ENCODE measurements around the gene DLG2.
A peak's percentile ranks its signal among the peaks of the same experiment; 100 is the strongest.
"Not testable (repeated sequence)": the region's sequence is repeated elsewhere in the genome, so short reads cannot be mapped to it uniquely, and the experiment has no call there.

The DLG2 gene

DNA sequence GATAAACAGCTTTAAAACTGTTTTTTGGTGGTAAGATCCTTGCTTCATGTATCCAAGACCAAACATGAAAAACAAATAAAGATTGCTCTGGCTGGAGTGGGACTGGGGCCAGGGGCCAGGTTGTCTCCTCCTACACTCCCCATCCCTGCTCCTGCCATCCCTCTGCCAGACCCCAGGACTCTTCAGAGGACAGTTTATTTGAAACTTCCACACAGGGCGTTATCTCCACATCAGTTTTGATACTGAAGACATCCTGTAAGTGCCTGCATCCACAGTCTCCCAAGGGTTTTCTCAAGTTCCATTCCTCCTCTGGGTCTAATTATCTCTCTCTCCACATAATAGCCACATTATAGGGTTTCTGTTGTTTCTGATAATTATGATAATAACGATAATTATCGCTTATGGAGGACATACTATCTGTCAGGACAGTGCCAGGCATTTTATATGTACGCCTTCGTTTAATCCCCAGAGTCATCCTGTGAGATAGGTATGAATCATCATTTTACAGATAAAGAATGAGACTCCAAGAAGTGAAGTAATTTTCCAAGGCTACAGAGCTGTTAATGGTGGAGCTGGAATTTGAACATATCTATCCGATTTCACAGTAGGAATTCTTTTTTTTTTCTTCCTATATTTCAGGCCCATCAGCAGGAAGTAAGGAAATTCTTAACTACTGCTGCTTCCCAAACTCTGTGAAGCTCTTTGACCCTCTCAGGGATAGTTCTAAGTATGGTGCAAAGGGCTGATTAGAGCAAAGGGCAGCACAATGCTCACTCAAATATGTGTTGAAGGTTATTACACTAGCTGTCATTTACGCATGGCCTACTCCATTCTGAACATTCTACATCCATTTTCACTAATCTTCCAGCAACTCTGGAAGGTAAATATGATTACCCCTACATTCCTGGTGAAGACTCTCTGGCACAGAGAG, 1852.9 kb downstream of the DLG2 start:
- no peak for DNase-seq (ENCODE audit: low read depth)

DNA sequence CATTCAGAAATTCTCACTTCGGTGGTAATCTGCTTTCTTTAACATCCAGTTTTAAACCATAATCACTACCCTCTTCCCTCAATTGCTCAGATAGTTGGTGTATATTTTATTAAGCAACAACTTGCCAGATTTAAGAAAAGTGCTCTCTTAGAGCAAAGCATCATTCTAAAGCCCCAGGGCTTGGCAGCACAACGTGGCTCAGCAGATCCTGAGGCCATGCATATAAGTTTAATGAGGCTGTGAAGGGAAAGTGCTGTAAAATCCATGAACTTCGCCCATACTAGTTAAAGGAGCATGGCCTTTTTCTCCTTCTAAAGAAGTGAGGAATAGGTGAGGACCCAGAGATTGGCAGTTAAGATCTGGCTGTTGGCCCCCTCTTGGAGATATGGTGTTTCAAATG, 1858.7 kb downstream of the DLG2 start:
- no peak for DNase-seq (ENCODE audit: low read depth)

DNA sequence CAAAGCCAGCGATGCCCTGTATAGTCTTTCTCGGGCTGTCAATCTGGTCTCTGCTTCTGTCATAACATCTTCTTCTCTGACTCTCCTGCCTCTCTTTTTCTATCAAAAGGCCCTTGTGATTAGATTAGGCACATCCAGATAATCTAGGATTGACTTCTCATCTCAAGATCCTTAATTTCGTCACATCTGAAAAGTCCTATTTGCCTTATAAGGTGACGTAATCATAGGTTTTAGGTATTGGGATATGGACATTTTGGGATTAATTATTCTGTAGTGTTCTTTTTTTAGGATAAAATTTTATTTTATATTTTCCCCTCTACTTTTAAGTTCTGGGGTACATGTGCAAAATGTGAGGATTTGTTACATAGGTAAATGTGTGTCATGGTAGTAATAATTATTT, 1860.2 kb downstream of the DLG2 start:
- no peak for DNase-seq (ENCODE audit: low read depth)

DNA sequence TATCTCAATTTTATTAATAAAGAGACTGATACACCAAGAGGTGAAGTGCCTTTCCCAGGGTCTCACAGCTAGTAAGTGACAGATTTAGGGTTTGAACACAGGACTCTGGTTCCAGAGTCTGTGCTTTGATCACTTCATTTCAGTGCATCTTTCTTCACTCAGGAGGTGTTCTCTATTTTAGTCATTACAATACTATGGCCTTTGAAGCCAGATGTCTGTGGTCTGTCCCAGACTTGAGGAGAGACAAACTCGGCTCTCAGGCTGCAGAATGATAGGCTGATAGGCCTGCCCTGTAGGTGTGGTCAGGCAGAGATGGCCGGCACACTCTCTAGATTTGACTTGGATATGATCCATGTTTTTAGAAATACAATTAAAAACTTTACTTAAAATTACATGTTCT, 1862.5 kb downstream of the DLG2 start:
- DNase-seq (ENCODE audit: low read depth): no peak

DNA sequence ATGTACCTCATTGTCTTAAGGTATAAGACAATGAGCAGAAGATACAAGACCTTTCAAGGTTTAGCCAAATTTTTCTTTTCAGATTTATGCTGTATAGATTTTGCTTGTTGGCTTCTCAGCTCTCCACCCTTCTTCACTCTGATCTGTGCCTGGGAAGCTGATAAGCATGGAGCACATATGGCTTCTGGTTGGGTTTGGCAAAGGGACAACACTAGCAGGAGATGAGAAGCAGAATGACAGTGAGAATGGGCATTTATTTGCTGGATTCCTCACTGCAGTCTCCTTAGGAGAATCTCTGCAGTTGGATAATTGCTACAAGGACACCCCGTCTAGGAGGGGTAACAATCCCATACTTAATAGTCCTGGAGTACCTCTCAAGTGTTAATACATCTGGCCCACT, 1866.2 kb downstream of the DLG2 start:
- DNase-seq (ENCODE audit: low read depth): no peak

DNA sequence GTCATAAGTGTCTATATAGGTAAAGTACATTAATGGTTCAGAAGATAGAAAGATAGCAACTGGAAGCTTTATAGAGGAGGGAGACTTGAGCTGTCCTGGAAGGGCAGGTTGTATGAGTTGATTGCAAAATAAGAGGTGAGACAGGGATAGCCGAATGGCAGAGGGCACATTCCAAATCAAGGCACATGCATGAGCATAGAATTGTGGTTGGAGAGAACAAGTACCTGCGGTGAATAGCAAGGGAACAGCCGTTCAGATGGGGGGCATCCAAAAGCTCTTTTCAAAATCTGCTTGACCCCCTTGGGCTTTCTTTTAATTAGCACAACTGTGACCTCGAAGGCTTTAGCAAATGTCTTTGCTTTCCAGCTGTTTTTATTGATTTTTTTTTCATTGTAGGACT, 1868.0 kb downstream of the DLG2 start:
- no peak for DNase-seq (ENCODE audit: low read depth)

DNA sequence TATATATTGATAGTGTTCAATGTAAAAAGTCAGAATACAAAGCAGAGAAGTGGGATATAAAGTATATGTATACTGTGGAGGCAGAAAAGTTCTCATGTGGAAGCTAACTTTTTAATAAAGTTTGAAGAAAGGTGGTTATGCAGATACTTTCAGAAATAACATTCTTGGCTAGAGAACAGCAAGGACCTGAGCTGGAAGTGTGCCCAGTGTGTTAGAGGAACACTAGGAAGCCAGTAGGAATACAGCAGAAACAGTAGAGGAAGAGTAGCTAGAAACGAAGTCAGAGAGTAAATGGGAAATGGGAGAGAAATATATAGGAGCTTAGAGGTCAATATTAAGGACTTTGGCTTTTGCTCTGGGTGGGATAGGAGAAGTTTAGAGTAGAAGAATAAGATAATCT, 1876.1 kb downstream of the DLG2 start:
- DNase-seq (ENCODE audit: low read depth): no peak

DNA sequence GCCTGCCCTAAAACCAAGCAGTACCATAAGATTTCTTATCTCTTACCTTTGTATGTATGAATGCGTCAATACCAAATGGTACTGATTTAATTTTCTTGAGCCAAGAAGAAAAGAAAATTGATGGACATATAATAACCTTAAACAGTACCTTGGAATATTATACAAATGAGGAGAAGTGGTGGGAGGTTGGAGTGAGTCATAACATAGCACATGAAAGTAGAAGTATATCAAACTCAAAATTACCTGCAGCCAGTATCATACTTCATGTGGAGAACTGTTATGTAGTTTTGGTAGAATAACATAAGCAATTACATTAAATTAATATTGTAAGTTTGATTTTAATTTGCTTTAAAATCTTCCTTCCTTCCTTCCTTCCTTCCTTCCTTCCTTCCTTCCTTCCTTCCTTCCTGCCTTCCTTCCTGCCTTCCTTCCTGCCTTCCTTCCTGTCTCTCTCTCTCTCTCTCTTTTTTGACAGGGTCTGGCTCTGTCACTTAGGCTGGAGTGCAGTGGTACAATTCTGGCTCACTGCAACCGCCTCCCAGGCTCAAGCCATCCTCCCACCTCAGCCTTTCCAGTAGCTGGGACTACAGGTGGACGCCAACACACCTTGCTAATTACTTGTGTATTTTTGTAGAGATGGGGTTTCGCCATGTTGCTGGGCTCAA, 1880.1 kb downstream of the DLG2 start:
- no peak for DNase-seq (ENCODE audit: low read depth)

DNA sequence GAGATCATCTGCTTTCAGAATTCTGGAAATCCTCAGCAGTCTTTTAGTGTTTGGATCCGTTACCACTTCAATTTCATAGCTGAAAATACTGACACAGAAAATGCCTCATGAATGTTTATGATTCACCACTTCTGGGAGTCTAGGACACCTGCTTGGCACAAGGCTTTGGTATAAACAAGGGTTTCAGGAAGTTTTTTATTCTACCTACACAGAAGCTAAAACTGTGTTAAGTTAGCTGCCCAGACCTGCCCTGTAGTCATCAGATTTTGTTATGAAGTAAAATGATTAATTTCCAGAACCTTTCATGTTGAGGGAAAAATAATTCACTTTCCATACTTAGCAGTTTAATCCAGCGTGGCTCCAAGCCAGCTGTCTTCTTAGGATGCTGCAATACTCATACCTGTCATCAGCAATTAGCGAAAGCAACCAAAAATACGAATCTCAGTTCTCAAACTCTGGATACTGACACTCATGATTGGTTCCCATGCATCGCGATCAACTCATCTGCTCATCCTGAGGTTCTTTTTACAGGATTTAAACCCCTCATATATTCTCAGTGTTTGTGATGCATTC, 1882.4 kb downstream of the DLG2 start:
- no peak for DNase-seq (ENCODE audit: low read depth)

DNA sequence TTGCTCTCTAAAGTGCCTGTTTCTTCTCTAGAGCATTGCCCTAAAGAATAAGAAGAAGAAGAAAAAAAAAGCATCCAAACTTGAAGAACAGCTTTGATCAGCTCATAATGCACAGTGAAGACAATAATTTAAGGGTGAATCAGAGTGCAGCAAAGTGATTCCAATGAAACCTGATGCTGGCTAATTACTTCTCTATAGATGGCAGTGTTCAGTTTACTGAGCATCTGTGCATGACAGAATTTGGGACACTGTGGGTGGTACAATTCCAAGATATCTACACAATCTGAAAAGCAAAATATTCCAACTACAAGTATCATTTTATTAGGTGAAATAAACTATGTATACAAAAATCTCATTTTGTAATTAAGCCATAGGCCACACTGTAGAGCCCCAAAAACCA, 1890.5 kb downstream of the DLG2 start:
- DNase-seq (ENCODE audit: low read depth): no peak

DNA sequence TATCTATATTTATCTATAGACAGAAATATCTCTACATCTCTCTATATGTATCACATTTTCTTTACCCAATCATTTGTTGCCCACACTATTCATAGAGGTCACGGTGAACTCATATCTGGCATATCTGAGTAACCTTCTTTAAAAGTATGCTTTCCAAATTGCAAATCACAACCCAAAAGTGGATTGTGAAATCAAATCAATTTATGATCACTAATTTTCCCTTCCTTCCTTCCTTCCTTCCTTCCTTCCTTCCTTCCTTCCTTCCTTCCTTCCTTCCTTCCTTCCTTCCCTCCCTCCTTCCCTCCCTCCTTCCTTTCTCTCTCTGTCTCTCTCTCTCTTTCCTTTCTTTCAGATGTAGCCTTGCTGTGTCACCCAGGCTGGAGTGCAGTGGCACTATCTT, 1893.0 kb downstream of the DLG2 start:
- DNase-seq (ENCODE audit: low read depth): no peak

DNA sequence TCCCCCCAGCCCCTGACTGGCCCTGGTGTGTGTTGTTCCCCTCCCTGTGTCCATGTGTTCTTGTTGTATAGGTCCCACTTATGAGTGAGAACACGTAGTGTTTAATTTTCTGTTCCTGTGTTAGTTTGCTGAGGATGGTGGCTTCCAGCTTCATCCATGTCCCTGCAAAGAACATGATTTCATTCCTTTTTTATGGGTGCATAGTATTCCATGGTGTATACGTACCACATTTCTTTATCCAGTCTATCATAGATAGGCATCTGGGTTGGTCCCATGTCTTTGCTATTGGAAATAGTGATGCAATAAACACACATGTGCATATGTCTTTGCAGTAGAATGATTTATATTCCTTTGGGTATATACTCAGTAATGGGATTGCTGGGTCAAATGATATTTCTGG, 1895.9 kb downstream of the DLG2 start:
- not testable (repeated sequence) for DNase-seq (ENCODE audit: low read depth)

DNA sequence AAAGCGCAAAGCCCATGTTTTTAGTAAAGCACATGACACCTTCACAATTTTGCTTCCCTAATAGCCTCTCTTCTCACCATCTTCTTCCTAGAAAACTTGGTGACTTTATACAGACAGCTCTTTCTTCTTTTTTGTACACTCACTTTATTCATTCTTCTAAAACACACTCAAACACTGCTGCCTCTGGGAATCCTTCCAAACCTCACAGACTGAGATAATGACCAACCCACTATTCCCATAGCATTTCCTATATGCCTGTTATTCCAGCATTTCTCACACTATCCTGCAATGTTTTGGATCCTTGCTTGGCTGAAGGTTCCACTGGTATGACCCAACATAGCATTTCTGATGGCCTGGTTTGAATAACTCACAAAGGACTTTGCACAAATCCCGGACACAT, 1898.9 kb downstream of the DLG2 start:
- DNase-seq (ENCODE audit: low read depth): no peak

DNA sequence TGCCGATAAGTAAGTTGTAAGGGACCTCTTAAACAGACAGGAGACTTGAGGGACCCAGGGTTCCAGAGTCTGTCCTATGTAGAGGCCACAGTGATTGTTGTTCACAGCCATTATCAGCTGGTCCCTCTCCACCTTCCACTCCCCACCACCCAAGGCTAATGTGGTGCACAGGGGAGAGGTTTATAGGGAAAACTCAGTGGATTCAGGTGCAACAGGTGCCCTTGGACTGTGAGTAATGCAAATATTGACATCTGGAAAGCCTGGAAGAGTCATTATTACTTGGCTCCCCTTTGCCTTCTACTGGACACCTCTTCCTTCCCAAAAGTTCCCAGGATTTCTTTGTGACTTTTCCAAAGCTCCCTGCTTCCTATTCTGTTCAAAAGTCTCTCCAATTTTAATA, 1899.9 kb downstream of the DLG2 start:
- DNase-seq (ENCODE audit: low read depth): no peak

DNA sequence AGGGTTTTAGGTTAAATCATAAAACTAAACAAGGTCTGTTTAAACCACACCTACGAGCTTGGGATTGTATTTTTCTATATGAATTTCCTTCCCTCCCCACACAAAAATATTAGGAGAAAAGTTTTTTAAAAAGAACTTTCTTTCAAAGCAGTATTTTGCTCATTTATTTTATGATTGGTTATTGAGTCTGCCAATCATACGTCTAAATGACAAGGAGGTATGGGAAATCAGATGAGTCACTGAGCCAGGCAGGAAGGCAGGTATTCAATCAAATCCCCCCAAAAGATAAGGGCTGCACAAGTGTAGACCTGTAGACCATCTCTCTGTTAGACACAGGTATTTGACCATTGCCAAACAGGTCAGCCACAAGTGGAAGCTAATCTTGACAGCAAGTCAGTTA, 1900.8 kb downstream of the DLG2 start:
- DNase-seq (ENCODE audit: low read depth): no peak

DNA sequence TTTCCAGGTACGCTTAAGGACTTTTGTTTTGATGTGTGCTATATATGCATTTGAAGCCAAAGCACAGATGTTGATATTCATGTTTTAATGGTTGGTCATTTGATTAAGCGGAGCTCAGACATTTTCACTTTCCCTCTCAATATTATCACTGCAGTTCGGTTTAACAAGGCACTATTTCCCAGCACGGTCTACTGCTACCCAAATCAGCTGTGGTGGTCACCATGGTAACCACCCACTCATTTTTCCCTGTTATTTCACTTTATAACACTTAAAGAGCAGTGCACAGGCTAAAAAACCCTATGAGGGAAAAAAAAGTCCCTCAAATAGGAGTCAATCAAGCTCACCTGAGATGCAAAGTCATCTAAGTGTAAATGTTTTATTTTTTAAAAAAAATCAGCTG, 1901.4 kb downstream of the DLG2 start:
- no peak for DNase-seq (ENCODE audit: low read depth)

DNA sequence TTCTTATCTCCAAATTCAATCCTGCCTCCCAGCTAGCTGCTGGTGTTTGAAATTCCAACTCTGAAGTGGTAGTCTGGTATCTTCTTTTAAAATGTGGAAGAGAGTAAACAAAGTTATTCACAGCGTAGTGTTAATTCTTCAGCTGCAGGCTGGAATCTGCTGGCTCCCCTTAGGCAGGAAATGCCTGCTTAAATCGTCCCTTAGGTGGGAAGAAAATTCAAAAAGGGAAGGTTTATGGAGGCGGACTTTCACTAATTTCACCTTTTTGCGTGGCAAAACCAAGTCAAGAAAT, 1901.9 kb downstream of the DLG2 start:
- no peak for DNase-seq (ENCODE audit: low read depth)

DNA sequence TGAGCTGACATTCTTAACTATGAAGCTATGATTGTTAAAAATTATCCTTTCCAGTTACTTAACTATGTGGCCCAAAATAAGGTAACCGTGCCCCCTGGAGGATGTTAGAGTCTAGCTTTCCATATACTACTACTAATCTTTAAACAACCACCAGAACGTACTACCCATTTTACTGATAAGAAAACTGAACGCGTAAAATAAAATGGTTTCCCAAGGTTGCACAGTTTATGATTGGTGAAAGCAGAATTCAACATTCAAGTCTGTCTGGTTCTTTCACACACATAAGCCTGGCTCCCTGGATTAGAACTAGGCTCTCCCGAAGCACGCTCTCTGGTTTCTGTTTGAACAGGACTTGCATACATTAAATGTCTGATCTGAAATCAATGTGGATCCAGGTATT, 1903.1 kb downstream of the DLG2 start:
- DNase-seq (ENCODE audit: low read depth): peak; percentile 60

DNA sequence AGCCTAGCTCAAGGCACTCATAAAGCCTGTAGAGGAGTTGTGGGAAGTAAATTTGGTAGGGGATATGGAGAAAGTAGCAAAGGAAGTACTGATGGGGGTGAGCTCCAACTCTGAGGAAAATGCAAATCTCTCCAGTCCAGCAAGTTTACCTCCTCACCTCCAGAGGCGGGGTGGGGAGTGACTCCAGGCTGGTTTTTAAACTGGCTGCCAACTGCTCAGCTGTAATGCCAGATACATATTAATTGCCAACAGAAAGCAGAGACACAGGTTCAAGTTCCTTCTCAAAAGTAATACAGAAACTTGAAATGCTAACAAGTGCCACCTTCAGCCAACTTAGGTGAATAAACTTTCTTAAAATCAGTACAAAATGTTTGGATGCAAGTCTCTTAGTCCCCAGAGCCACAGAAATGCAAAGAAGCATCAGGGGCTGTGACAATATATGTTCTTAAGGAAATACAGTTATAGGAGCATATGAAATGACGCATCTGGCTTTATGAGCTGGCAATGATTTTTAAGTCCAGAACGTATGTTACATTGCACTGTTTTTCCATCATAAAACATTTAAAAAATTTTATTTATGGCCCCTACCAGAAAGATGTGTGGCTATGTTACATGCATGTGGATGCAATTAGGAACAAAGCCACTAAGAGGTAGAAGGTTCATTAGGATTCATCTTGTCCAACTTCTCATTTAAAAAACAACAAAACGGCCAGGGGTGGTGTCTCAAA, 1904.6 kb downstream of the DLG2 start:
- no peak for DNase-seq (ENCODE audit: low read depth)

DNA sequence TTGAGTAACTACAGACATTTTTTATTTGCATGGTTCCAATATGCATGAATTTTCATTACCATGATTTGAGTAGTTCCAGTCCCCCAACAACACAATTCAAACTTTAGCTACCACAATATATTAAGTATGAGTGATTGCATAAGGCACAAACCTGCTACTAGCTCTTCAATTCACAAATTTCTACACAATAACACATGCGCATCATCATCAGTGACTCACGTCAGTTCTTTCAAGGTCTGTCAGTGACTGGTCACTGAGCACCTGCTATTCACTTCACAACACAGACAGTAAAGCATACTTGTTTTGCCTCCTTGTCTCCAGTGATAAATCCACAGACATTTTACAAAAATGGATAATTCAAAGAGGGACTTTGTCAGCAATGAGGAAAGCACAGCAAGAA, 1905.9 kb downstream of the DLG2 start:
- DNase-seq (ENCODE audit: low read depth): no peak

DNA sequence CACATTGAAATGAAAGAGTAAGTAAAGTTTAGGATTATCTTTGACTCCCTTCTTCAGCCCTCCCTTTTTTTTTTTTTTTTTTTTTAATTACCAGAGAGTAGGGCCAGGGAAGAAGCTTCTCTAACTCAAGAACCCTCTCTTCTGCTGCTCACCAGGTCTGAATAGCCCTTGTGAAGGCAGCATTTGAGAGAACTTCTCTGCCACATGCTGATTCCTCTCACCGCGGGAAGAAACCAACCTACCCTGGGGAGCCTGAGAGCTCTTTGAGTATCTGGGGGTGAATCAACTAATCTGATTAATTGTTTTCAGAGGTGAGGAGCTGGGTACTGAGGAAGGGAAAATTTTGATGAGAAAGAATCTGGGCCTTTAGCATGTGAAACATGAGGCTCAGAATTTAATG, 1906.5 kb downstream of the DLG2 start:
- no peak for DNase-seq (ENCODE audit: low read depth)

DNA sequence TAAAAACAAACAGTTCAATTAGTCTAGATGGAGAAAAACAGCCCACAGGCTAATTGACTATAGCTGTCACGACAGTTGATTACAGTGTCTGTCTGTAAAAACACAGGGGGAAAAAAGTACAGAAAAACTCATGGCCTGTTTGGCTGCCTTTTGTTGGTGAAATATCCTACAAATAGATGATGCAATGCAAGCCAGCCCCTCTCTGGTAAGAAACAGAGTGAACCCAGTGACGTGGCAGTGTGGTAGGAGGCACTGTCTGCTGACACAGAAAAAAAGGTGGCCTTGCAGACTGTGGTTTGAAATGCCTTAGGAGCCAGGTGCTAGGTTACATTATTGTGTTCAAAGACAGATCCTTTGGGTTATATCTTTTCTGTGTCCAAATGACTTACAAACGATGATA, 1909.6 kb downstream of the DLG2 start:
- DNase-seq (ENCODE audit: low read depth): no peak
